Neural cell (in vitro differentiated cells): ENCODE measurements around the gene PPFIBP1.

Source experiments
- EZH2 ChIP-seq: fragments of 200-600, 300-800 bp; shearing (Covaris generic), sonication (generic); IDR thresholded peaks from 2 replicates; pipeline ENCODE4 v1.6.1; 2014; ENCODE audit warnings: antibody characterized with exemption, low read length, borderline replicate concordance, mild to moderate bottlenecking; ENCODE audit not compliant: insufficient read depth, poor library complexity, severe bottlenecking
- RAD21 ChIP-seq: fragments of 450-650 bp; conservative IDR thresholded peaks from 2 replicates; pipeline ENCODE4 v1.6.1; 2014; ENCODE audit warnings: antibody characterized with exemption, mild to moderate bottlenecking, moderate library complexity
- TF ChIP-seq, protein P1 (sequence below): fragments of 450-650 bp; IDR thresholded peaks from 2 replicates; pipeline ENCODE4 v1.5.1; 2014; ENCODE audit warnings: antibody characterized with exemption, mild to moderate bottlenecking, moderate library complexity; ENCODE audit not compliant: poor library complexity, severe bottlenecking

GRCh38 chr12:27524839-27525753, 1.1 kb downstream of the PPFIBP1 start:
- TF ChIP-seq EZH2 (no peak), RAD21 (no peak)
- TF ChIP-seq, protein P1, sequence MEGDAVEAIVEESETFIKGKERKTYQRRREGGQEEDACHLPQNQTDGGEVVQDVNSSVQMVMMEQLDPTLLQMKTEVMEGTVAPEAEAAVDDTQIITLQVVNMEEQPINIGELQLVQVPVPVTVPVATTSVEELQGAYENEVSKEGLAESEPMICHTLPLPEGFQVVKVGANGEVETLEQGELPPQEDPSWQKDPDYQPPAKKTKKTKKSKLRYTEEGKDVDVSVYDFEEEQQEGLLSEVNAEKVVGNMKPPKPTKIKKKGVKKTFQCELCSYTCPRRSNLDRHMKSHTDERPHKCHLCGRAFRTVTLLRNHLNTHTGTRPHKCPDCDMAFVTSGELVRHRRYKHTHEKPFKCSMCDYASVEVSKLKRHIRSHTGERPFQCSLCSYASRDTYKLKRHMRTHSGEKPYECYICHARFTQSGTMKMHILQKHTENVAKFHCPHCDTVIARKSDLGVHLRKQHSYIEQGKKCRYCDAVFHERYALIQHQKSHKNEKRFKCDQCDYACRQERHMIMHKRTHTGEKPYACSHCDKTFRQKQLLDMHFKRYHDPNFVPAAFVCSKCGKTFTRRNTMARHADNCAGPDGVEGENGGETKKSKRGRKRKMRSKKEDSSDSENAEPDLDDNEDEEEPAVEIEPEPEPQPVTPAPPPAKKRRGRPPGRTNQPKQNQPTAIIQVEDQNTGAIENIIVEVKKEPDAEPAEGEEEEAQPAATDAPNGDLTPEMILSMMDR: no peak
